ENCODE results near the gene DDIT4. TPM values are rescaled to one million over a fixed set of nuclear protein-coding genes. Genes with fewer than 3 reads are reported as not detected.

DDIT4 gene
- total and polyA plus RNA-seq, 9 of the 15 experiments (the other 6 are each of a cell fraction or from before 2014, with no cell fraction given): 8.2 to 675 (median 159) TPM

GRCh38 chr10:72243822-72244437 lies 29.8 kb upstream of the DDIT4 start (continued):
- TF ChIP-seq CEBPB (tag; IDR thresholded peaks at IDR 0.05): peak; percentile 16; the same call in 1 of the 2 replicates
- 0 out of 2 replicates have a peak, but pooled peaks have one; percentile 35 for TF ChIP-seq HDGF (IDR thresholded peaks at IDR 0.05)
- TF ChIP-seq ATF1 (CRISPR knock-in tag; IDR thresholded peaks at IDR 0.05): no peak
- 0 out of 2 replicates have a peak, but pooled peaks have one; percentile 12 for TF ChIP-seq ATF1 (tag; IDR thresholded peaks at IDR 0.05)
- peak; percentile 97 for TF ChIP-seq KLF1 (tag; IDR thresholded peaks at IDR 0.05)
- TF ChIP-seq PHF21A (IDR thresholded peaks at IDR 0.05; ENCODE audit: borderline replicate concordance, low read depth): 0 out of 2 replicates have a peak, but pooled peaks have one; percentile 15
- TF ChIP-seq JUND (IDR thresholded peaks at IDR 0.05; ENCODE audit: borderline replicate concordance, low read depth, low read length): 0 out of 2 replicates have a peak, but pooled peaks have one; percentile 8
- peak; percentile 29; the same call in 1 of the 3 replicates for TF ChIP-seq JUND (tag; IDR thresholded peaks at IDR 0.05; ENCODE audit: borderline replicate concordance, low read depth, low read length)
- peak; percentile 31 to 48; a peak in 2 of 4 replicates for TF ChIP-seq FOXK2 (conservative IDR thresholded peaks at IDR 0.05 in 1 of 2, IDR thresholded peaks at IDR 0.05 in 1 of 2; ENCODE audit: low read depth in 2 of 2)
- TF ChIP-seq HCFC1 (IDR thresholded peaks at IDR 0.05; ENCODE audit: low read depth, low read length): no peak
- TF ChIP-seq NFIC (IDR thresholded peaks at IDR 0.05): peak; percentile 96
- TF ChIP-seq RBBP5 (IDR thresholded peaks at IDR 0.05; ENCODE audit: borderline replicate concordance, insufficient read depth, low read length, poor library complexity, severe bottlenecking): peak; percentile 21
- TF ChIP-seq PBX2 (CRISPR knock-in tag; IDR thresholded peaks at IDR 0.05; ENCODE audit: low read depth): no peak
- TF ChIP-seq PBX2 (tag; conservative IDR thresholded peaks at IDR 0.05; ENCODE audit: low read depth): peak; percentile 65; the same call in 1 of the 2 replicates
- peak; percentile 26 for TF ChIP-seq CBFA2T2 (conservative IDR thresholded peaks at IDR 0.05)
- TF ChIP-seq ZEB2 (IDR thresholded peaks at IDR 0.05): 0 out of 2 replicates have a peak, but pooled peaks have one; percentile 10
- TF ChIP-seq MEF2A (IDR thresholded peaks at IDR 0.05; ENCODE audit: control insufficient read depth, low read depth, low read length): no peak
- peak; percentile 80 for TF ChIP-seq CCNT2 (IDR thresholded peaks at IDR 0.05; ENCODE audit: borderline replicate concordance, extremely low read depth, insufficient read length, low read depth, low read length)
- peak in 1 of 2 experiments; percentile 33; a peak in 1 of 4 replicates for TF ChIP-seq MAZ (CRISPR knock-in tag; conservative IDR thresholded peaks at IDR 0.05 in 1 of 2, IDR thresholded peaks at IDR 0.05 in 1 of 2)
- TF ChIP-seq ZFP36 (IDR thresholded peaks at IDR 0.05; ENCODE audit: low read depth, low read length, partially characterized antibody): peak; percentile 3
- TF ChIP-seq PKNOX1 (IDR thresholded peaks at IDR 0.05): peak; percentile 90
- TF ChIP-seq ARID1B (IDR thresholded peaks at IDR 0.05): peak; percentile 39; the same call in 1 of the 2 replicates
- TF ChIP-seq FOXP1 (CRISPR knock-in tag; IDR thresholded peaks at IDR 0.05): 0 out of 2 replicates have a peak, but pooled peaks have one; percentile 33
